ENCODE measurements around the gene KATNBL1. TPM values are rescaled to one million over a fixed set of nuclear protein-coding genes. Genes with fewer than 3 reads are reported as not detected.
"Not testable (repeated sequence)": the region's sequence is repeated elsewhere in the genome, so short reads cannot be mapped to it uniquely, and the experiment has no call there.

The KATNBL1 gene
- total and polyA plus RNA-seq, 8 donors: 19.4 to 105 (median 54.8) TPM

DNA sequence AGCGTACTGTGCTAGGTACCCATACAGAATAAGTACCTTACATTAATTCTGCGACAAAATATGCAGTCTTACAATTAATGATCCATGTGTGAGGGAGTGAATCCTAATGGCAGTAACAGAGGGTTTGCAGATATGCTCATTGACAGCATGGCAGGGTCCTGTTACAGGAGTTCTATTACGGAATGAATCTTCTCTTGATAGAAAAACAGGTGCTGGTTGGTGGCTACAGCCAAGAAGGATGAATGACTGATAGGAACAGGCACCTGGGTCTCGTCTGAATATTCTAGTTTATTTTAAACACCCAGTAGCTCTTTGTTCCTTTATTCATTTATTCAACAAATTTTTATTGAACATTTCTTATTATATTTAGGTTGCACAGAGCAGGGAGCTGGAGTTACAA lies 85.2 kb downstream of the KATNBL1 start:
- intact Hi-C loops (cut with DNase I; ENCODE audit: low total_unique reads): no loop called here
- Histone ChIP-seq H3K27me3 (no peaks in the 10 kb centered on the region), H3K4me1 (no peaks in the 10 kb centered on the region), H3K4me3 (no peak overlapping the region), H3K36me3 (no peaks in the 10 kb centered on the region), H3K27ac (no peak overlapping the region), H3K9me3 (no peaks in the 10 kb centered on the region)
- DNase-seq: no peak
- TF ChIP-seq, protein P1, sequence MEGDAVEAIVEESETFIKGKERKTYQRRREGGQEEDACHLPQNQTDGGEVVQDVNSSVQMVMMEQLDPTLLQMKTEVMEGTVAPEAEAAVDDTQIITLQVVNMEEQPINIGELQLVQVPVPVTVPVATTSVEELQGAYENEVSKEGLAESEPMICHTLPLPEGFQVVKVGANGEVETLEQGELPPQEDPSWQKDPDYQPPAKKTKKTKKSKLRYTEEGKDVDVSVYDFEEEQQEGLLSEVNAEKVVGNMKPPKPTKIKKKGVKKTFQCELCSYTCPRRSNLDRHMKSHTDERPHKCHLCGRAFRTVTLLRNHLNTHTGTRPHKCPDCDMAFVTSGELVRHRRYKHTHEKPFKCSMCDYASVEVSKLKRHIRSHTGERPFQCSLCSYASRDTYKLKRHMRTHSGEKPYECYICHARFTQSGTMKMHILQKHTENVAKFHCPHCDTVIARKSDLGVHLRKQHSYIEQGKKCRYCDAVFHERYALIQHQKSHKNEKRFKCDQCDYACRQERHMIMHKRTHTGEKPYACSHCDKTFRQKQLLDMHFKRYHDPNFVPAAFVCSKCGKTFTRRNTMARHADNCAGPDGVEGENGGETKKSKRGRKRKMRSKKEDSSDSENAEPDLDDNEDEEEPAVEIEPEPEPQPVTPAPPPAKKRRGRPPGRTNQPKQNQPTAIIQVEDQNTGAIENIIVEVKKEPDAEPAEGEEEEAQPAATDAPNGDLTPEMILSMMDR (IDR thresholded peaks at IDR 0.05): no peak
- TF ChIP-seq POLR2A (IDR thresholded peaks at IDR 0.05) (no peak), EP300 (IDR thresholded peaks at IDR 0.05) (no peak), POLR2AphosphoS5 (IDR thresholded peaks at IDR 0.05) (no peak)
- 74 to 83% (median 78%) methylated on average over 4 of the region's 4 CpGs for WGBS, 5 donors

DNA sequence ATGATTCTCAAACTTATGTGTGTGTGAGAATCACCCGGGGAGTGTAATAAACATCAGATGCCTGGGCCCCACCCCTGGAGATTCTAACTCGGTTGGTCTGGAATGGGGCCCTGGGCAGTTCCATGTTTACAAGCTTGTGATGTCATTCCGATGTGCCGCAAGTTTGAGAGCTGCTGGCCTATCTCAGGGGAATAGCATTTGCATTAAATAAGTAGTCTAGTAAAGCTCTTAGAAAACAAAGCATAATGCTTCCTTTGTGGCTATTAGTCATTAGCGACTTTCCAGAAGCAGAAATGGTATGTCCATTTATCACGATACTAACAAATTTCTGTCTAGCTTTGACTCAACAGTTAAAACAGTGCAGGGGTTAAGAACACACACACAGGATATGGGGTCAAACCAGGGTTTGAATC lies 87.1 kb downstream of the KATNBL1 start:
- intact Hi-C loops (cut with DNase I; ENCODE audit: low total_unique reads): no loop called here
- no peaks in the 10 kb centered on the region for H3K4me1 ChIP-seq
- H3K9me3 ChIP-seq: no peaks in the 10 kb centered on the region
- H3K4me3 ChIP-seq: no peak overlapping the region
- WGBS, 5 donors: 48 to 65% (median 63%) methylated on average over 6 of the region's 6 CpGs
- H3K27ac ChIP-seq: no peak overlapping the region
- peak in 1 of 2 donors; percentile 33 for DNase-seq
- H3K27me3 ChIP-seq: no peaks in the 10 kb centered on the region
- no peaks in the 10 kb centered on the region for H3K36me3 ChIP-seq
- TF ChIP-seq EP300 (IDR thresholded peaks at IDR 0.05) (no peak), POLR2AphosphoS5 (IDR thresholded peaks at IDR 0.05) (no peak), POLR2A (IDR thresholded peaks at IDR 0.05) (no peak)
- TF ChIP-seq, protein P1 (IDR thresholded peaks at IDR 0.05): no peak

DNA sequence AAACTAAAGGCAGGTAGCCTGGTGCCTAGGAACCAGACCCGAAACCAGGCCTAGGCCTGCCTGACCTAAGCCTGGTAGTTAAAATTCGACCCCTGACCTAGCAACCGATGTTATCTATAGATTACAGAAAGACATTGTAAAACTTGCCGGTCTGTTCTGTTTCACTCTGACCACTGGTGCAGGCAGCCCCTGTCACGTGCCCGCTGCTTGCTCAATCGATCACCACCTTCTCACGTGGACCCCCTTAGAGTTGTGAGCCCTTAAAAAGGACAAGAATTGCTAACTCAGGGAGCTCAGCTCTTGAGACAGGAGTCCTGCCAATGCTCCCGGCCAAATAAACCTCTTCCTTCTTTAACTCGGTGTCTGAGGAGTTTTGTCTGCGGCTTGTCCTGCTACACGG lies 88.1 kb downstream of the KATNBL1 start:
- 79 to 88% (median 86%) methylated on average over 12 of the region's 12 CpGs for WGBS, 5 donors
- H3K9me3 ChIP-seq; H3K4me3 ChIP-seq; H3K27me3 ChIP-seq; H3K27ac ChIP-seq; H3K36me3 ChIP-seq; H3K4me1 ChIP-seq; intact Hi-C loops (cut with DNase I; ENCODE audit: low total_unique reads); DNase-seq: not testable (repeated sequence)

DNA sequence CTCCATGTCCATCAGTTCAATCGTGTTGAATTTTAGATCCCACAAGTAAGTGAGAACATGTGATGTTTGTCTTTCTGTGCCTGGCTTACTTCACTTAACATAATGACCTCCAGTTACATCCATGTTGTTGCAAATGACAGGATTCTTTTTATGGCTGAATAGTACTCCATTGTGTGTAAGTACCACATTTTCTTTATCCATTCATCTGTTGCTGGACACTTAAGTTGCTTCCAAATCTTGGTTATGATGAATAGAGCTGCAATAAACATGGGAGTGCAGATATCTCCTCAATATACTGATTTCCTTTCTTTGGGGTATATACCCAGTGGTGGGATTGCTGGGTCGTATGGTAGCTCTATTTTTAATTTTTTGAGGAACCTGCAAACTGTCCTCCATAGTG lies 89.5 kb downstream of the KATNBL1 start:
- H3K4me1 ChIP-seq; H3K27me3 ChIP-seq; H3K36me3 ChIP-seq; H3K9me3 ChIP-seq; DNase-seq; H3K27ac ChIP-seq; intact Hi-C loops (cut with DNase I; ENCODE audit: low total_unique reads); H3K4me3 ChIP-seq: not testable (repeated sequence)
- 64 to 81% (median 74%) methylated on average over 2 of the region's 2 CpGs for WGBS, 5 donors

DNA sequence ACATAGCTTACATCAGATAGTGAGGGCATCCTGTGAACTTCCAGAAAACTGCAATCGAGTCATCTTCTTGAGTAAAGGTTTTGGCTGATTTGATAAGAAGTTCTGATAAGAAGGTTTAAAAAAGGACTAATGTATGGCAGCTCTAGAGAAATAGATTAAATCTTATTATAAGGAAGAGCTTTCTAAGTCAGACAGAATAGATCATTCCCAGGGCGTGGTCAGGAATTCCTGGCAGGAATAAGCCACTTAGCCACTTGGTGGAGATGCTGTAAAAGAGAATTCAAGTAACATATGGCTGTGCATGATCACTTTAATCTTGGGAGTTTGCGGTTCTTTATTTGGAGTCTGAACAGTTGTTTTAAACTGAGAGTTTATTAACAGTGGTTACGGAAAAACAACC lies 90.6 kb downstream of the KATNBL1 start:
- Histone ChIP-seq H3K4me3 (no peak overlapping the region), H3K4me1 (no peaks in the 10 kb centered on the region)
- intact Hi-C loops (cut with DNase I; ENCODE audit: low total_unique reads): no loop called here

More for the DNA sequence above, 90.6 kb downstream of the KATNBL1 start:
- Histone ChIP-seq H3K36me3 (no peaks in the 10 kb centered on the region), H3K27me3 (peaks cover 0 to 5% (median 0%) of the 10 kb centered on the region in 3 donors), H3K9me3 (no peaks in the 10 kb centered on the region), H3K27ac (no peak overlapping the region)
- DNase-seq: no peak
- no peak for TF ChIP-seq POLR2A (IDR thresholded peaks at IDR 0.05)
- no peak for TF ChIP-seq POLR2AphosphoS5 (IDR thresholded peaks at IDR 0.05)
- no peak for TF ChIP-seq EP300 (IDR thresholded peaks at IDR 0.05)
- TF ChIP-seq, protein P1 (IDR thresholded peaks at IDR 0.05): no peak
- WGBS, 5 donors: 54 to 69% (median 64%) methylated on average over 4 of the region's 4 CpGs

Measured in stomach (tissue), 9 donors.